ENCODE results near the gene HNRNPD.

DNA sequence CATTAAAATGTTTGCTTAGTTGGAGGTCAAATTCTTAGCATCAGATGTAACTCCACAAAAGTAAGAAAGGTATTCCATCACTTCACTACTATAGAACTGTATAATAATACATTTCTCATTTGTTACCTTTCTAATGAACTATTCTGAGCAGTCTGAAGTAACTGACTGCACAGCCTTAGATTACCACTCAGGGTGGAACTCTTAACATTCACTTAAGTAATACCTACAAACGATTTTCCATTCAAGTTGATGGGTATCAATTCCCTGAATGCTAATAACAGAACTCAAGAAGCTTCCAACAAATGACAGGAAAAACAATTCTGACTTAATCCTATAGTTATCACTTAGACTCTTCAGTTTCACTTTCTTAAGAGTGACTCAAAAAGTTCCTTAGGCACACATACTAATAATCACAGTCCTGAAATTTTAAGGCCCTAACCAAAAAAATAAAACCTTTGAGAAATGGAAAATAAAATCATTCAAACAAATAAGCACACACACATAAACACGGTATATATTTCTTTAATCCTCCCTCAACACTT is 20.9 kb downstream of the HNRNPD start:
- TF ChIP-seq, protein P1, sequence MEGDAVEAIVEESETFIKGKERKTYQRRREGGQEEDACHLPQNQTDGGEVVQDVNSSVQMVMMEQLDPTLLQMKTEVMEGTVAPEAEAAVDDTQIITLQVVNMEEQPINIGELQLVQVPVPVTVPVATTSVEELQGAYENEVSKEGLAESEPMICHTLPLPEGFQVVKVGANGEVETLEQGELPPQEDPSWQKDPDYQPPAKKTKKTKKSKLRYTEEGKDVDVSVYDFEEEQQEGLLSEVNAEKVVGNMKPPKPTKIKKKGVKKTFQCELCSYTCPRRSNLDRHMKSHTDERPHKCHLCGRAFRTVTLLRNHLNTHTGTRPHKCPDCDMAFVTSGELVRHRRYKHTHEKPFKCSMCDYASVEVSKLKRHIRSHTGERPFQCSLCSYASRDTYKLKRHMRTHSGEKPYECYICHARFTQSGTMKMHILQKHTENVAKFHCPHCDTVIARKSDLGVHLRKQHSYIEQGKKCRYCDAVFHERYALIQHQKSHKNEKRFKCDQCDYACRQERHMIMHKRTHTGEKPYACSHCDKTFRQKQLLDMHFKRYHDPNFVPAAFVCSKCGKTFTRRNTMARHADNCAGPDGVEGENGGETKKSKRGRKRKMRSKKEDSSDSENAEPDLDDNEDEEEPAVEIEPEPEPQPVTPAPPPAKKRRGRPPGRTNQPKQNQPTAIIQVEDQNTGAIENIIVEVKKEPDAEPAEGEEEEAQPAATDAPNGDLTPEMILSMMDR (IDR thresholded peaks at IDR 0.05; ENCODE audit: low read depth, low read length): no peak
- TF ChIP-seq, protein P2, sequence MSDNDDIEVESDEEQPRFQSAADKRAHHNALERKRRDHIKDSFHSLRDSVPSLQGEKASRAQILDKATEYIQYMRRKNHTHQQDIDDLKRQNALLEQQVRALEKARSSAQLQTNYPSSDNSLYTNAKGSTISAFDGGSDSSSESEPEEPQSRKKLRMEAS (IDR thresholded peaks at IDR 0.05; ENCODE audit: low read depth, low read length): no peak
- TF ChIP-seq POLR2A (IDR thresholded peaks at IDR 0.05; ENCODE audit: extremely low read depth, insufficient read length): no peak
